HCT116 (cell line): ENCODE results near the gene ADGRA1. TPM values are rescaled to one million over a fixed set of nuclear protein-coding genes. Genes with fewer than 3 reads are reported as not detected.

Source experiments
- ATAC-seq: fragments of 200-7000 bp; cut with Tn5 transposase; 2 replicates; pipeline ENCODE4 v1.9.1; 2020; ENCODE audit warnings: mild to moderate bottlenecking, moderate library complexity
- BruUV-seq: library from RNA; stranded (reverse); fragments of 400-500 nt; replicated peaks from 2 replicates; lab custom pipeline; 2021; lab: Mats Ljungman, UMichigan
- CTCF ChIA-PET: fragments of 300-600 bp; sonication (Branson Sonifier 250); formaldehyde crosslinking; loops from one replicate; lab custom pipeline; 2021; ENCODE audit warnings: antibody characterized with exemption; lab: Charles Lee
- POLR2A ChIA-PET: fragments of 300-600, 350-600 bp; sonication (Branson Sonifier 250); formaldehyde crosslinking; loops from one replicate; lab custom pipeline; 2021; ENCODE audit warnings: antibody characterized with exemption; lab: Charles Lee
- RAD21 ChIA-PET, 2 experiments: fragments of 300-600 bp; sonication (Branson Sonifier 250); formaldehyde crosslinking; loops; one replicate each; lab custom pipeline; 2023; ENCODE audit warnings: low total read pairs in 2 of 2; ENCODE audit not compliant: uncharacterized antibody in 2 of 2, unreplicated experiment in 2 of 2, low non-redundant PET in 1 of 2; lab: Charles Lee
- DNase-seq: peaks from one replicate; pipeline ENCODE4 v3.0.0-alpha.2; 2010; ENCODE audit warnings: low read depth, low spot score
- H2AFZ ChIP-seq: fragments of 200-600 bp; shearing (Covaris generic), sonication (generic); 2 replicates; pipeline ENCODE4 v1.6.1; 2017; ENCODE audit warnings: low read depth, mixed run types, mixed read lengths, antibody characterized with exemption, low read length; ENCODE audit not compliant: poor library complexity, severe bottlenecking
- H3K27ac ChIP-seq: 2 replicates; pipeline ENCODE4 v1.5.1; 2012; ENCODE audit warnings: low read depth, low read length
- H3K27me3 ChIP-seq: fragments of 200-600 bp; sonication (generic); 2 replicates; pipeline ENCODE4 v1.6.1; 2016; ENCODE audit warnings: mixed run types, low read length, mixed read lengths; ENCODE audit not compliant: insufficient read depth
- H3K36me3 ChIP-seq, 2 experiments: fragments of 200-500 bp in 1 of 2; fragments of 200-600 bp in 1 of 2; sonication (Bioruptor generic) in 1 of 2; sonication (generic) in 1 of 2; 2 replicates each; pipeline versions ENCODE4 v1.5.1 to v1.6.1; 2014 to 2016; ENCODE audit warnings: low read length in 2 of 2, inconsistent platforms in 1 of 2, mixed read lengths in 1 of 2, mixed run types in 1 of 2; ENCODE audit not compliant: insufficient read depth in 2 of 2, control insufficient read depth in 1 of 2
- H3K4me1 ChIP-seq, 2 experiments: fragments of 200-600 bp in 1 of 2; sonication (generic) in 1 of 2; 2 replicates each; pipeline versions ENCODE4 v1.5.1 to v1.6.1; 2012 to 2017; ENCODE audit warnings: low read length in 2 of 2, inconsistent platforms in 1 of 2, mild to moderate bottlenecking in 1 of 2, mixed read lengths in 1 of 2, mixed run types in 1 of 2, moderate library complexity in 1 of 2; ENCODE audit not compliant: insufficient read depth in 2 of 2, control insufficient read depth in 1 of 2
- H3K4me2 ChIP-seq: fragments of 200-600 bp; sonication (generic); 2 replicates; pipeline ENCODE4 v1.6.1; 2017; ENCODE audit warnings: mixed run types, low read length, mixed read lengths
- H3K4me3 ChIP-seq, 2 experiments: fragments of 200-600 bp in 1 of 2; sonication (generic) in 1 of 2; replicated peaks in 1 of 2; 2 replicates each; pipeline ENCODE4 v1.5.1; 2011 to 2016; ENCODE audit warnings: low read length in 2 of 2, control low read depth in 1 of 2, low read depth in 1 of 2, mild to moderate bottlenecking in 1 of 2, mixed read lengths in 1 of 2, mixed run types in 1 of 2
- H3K79me2 ChIP-seq: fragments of 200-600 bp; sonication (generic); 2 replicates; pipeline ENCODE4 v1.6.1; 2017; ENCODE audit warnings: mild to moderate bottlenecking, mixed run types, low read length, moderate library complexity, mixed read lengths; ENCODE audit not compliant: insufficient read depth
- H3K9ac ChIP-seq: fragments of 200-600 bp; sonication (generic); 2 replicates; pipeline ENCODE4 v1.6.1; 2016; ENCODE audit warnings: low read length, mixed read lengths
- H3K9me2 ChIP-seq: fragments of 200-600 bp; sonication (generic), shearing (Covaris generic); 2 replicates; pipeline ENCODE4 v1.6.1; 2017; ENCODE audit warnings: mixed run types, mild to moderate bottlenecking, moderate library complexity; ENCODE audit not compliant: insufficient read depth
- H3K9me3 ChIP-seq, 2 experiments: fragments of 200-500 bp in 1 of 2; fragments of 200-600 bp in 1 of 2; sonication (Bioruptor generic) in 1 of 2; sonication (generic) in 1 of 2; 2 replicates each; pipeline ENCODE4 v1.6.1; 2014 to 2017; ENCODE audit warnings: low read length in 2 of 2, mixed read lengths in 2 of 2, inconsistent platforms in 1 of 2, low read depth in 1 of 2, mild to moderate bottlenecking in 1 of 2, mixed run types in 1 of 2, moderate library complexity in 1 of 2; ENCODE audit not compliant: control insufficient read depth in 1 of 2, insufficient read depth in 1 of 2
- H4K20me1 ChIP-seq: fragments of 200-600 bp; sonication (generic), shearing (Covaris generic); 2 replicates; pipeline ENCODE4 v1.6.1; 2017; ENCODE audit warnings: mixed run types, mild to moderate bottlenecking, moderate library complexity; ENCODE audit not compliant: insufficient read depth
- CBX3 ChIP-seq: IDR thresholded peaks from 2 replicates; pipeline ENCODE4 v1.6.1; 2012; ENCODE audit warnings: low read depth
- ELF1 ChIP-seq: IDR thresholded peaks from 2 replicates; pipeline ENCODE4 v1.6.1; 2012; ENCODE audit warnings: low read depth, borderline replicate concordance
- FOSL1 ChIP-seq: IDR thresholded peaks from 2 replicates; pipeline ENCODE4 v1.6.1; 2012; ENCODE audit warnings: low read depth
- JUND ChIP-seq: IDR thresholded peaks from 2 replicates; pipeline ENCODE4 v1.6.1; 2012
- SP1 ChIP-seq: IDR thresholded peaks from 2 replicates; pipeline ENCODE4 v1.6.1; 2012; ENCODE audit warnings: low read depth
- YY1 ChIP-seq: IDR thresholded peaks from 2 replicates; pipeline ENCODE4 v1.6.1; 2011; ENCODE audit warnings: low read length, low read depth, moderate library complexity, mild to moderate bottlenecking; ENCODE audit not compliant: insufficient replicate concordance; ENCODE audit errors: extremely low read depth
- ZFX ChIP-seq: fragments of 450-650 bp; IDR thresholded peaks from 2 replicates; pipeline ENCODE4 v1.6.1; 2017
- intact Hi-C: fragments of 100-400 bp; cut with micrococcal nuclease; formaldehyde crosslinking; loops from 2 replicates; pipeline ENCODE4 v1.10.0; 2022
- total RNA-seq: library from RNA; stranded (reverse); gene quantifications from one replicate; pipeline ENCODE4 v1.2.1, GENCODE V29; 2021; ENCODE audit not compliant: unreplicated experiment
- TF ChIP-seq, protein P1 (sequence below): IDR thresholded peaks from 2 replicates; pipeline ENCODE4 v1.6.1; 2011; ENCODE audit warnings: mild to moderate bottlenecking, low read length, moderate library complexity; ENCODE audit not compliant: insufficient replicate concordance; ENCODE audit errors: extremely low read depth

ADGRA1 gene
- total RNA-seq, 1 experiment from 2014 or later: not detected

DNA sequence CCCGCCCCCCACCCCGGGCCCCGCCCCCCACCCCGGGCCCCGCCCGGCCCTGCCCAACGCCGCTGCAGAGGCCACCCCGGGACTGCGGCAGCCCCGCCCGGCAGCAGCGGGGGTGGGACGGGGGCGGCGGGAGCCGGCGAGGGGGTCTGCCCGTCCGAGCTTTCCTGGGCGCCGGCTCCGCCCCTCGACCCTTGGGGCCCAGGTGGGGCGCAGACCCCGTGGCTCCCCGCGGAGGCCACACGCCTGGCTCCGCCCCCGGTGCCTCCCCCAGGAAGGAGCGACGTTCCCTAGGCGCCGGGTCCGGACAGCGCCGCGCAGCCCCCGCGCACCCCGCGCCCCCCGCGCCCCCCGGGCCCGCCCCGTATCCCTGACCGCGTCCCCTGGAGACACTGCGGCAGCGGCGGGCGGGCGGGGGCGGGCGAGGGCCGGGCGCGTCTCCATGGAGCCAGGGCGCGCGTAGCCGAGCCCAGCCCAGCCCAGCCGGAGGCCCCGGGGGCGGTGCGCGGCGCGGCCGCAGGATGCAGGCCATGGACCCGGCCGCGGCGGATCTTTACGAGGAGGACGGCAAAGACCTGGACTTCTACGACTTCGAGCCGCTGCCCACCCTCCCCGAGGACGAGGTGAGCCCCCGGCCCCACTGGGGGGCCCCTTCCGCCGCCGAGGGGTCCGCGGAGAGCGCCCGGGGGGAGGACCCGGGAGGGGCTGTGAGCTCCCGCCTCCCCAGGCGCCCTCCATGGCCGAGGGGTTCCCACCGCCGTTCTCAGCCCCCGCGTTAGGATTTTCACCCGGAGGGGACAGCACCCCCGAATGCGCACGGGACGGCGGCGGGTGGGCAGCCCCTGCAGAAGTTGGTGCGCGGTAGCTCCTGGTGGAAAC is 72.5 kb downstream of the ADGRA1 start, which contains the start of gene KNDC1:
Gene KNDC1, plus strand, starts transcription at position 270 of the 876 bp plus-strand sequence. Its CDS starts 249 bp downstream, at position 519.
- peak within 1 kb of the TSS; percentile 63 for H3K4me2 ChIP-seq
- ATAC-seq (peak; percentile 88), DNase-seq (no peak)
- H3K27me3 ChIP-seq: no peaks in the 10 kb centered on the region
- ChIA-PET POLR2A (no interaction called here), RAD21 (no interaction called here), CTCF (no interaction called here)
- H3K4me1 ChIP-seq: peaks cover 0 to 5% of the 10 kb centered on the region in 2 experiments; a peak in 1 of 4 replicates
- no TSS peak for BruUV-seq
- H2AFZ ChIP-seq: no peak within 1 kb of the TSS
- H3K27ac ChIP-seq: no peak within 1 kb of the TSS
- no peaks in the 10 kb centered on the region for H3K36me3 ChIP-seq
- no peaks in the 10 kb centered on the region for H3K9me3 ChIP-seq
- no peaks in the 10 kb centered on the region for H3K9me2 ChIP-seq
- H3K79me2 ChIP-seq: no peaks in the 10 kb centered on the region
- intact Hi-C loops: no loop called here
- peak within 1 kb of the TSS; percentile 46 to 57 for H3K4me3 ChIP-seq
- TF ChIP-seq JUND (no peak), YY1 (no peak), SP1 (no peak), ZFX (peak; percentile 40; the same call in 1 of the 2 replicates), CBX3 (no peak), ELF1 (no peak), FOSL1 (no peak)
- TF ChIP-seq, protein P1, sequence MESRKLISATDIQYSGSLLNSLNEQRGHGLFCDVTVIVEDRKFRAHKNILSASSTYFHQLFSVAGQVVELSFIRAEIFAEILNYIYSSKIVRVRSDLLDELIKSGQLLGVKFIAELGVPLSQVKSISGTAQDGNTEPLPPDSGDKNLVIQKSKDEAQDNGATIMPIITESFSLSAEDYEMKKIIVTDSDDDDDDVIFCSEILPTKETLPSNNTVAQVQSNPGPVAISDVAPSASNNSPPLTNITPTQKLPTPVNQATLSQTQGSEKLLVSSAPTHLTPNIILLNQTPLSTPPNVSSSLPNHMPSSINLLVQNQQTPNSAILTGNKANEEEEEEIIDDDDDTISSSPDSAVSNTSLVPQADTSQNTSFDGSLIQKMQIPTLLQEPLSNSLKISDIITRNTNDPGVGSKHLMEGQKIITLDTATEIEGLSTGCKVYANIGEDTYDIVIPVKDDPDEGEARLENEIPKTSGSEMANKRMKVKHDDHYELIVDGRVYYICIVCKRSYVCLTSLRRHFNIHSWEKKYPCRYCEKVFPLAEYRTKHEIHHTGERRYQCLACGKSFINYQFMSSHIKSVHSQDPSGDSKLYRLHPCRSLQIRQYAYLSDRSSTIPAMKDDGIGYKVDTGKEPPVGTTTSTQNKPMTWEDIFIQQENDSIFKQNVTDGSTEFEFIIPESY: no peak
- H3K9ac ChIP-seq: peak within 1 kb of the TSS; percentile 53
- H4K20me1 ChIP-seq: no peaks in the 10 kb centered on the region
